Osteocyte (in vitro differentiated cells): ENCODE data around the gene TEDC2. TPM values are rescaled to one million over a fixed set of nuclear protein-coding genes. Genes with fewer than 3 reads are reported as not detected.
A peak's percentile ranks its signal among the peaks of the same experiment; 100 is the strongest.

Experiments used
- DNase-seq: peaks from one replicate; pipeline ENCODE4 v3.0.0; 2021; ENCODE audit warnings: mixed read lengths; ENCODE audit not compliant: unreplicated experiment; ENCODE audit errors: extremely low spot score
- H3K27ac Mint-ChIP-seq: one replicate; pipeline ENCODE4 v1.8.0; 2021; ENCODE audit warnings: mild to moderate bottlenecking, mixed read lengths; ENCODE audit not compliant: unreplicated experiment
- H3K27me3 Mint-ChIP-seq: one replicate; pipeline ENCODE4 v1.8.0; 2021; ENCODE audit warnings: mixed read lengths; ENCODE audit not compliant: unreplicated experiment
- H3K36me3 Mint-ChIP-seq: one replicate; pipeline ENCODE4 v1.8.0; 2021; ENCODE audit warnings: mixed read lengths; ENCODE audit not compliant: unreplicated experiment
- H3K4me1 Mint-ChIP-seq: one replicate; pipeline ENCODE4 v1.8.0; 2021; ENCODE audit warnings: mixed read lengths; ENCODE audit not compliant: unreplicated experiment
- H3K4me3 Mint-ChIP-seq: one replicate; pipeline ENCODE4 v1.8.0; 2021; ENCODE audit warnings: mild to moderate bottlenecking, moderate library complexity, mixed read lengths; ENCODE audit not compliant: unreplicated experiment
- H3K9me3 Mint-ChIP-seq: one replicate; pipeline ENCODE4 v1.8.0; 2021; ENCODE audit warnings: mixed read lengths; ENCODE audit not compliant: unreplicated experiment
- CTCF ChIP-seq: fragments of 200-600 bp; sonication (generic); IDR thresholded peaks from 2 replicates; pipeline ENCODE4 v1.5.0; 2021; ENCODE audit warnings: antibody characterized with exemption, mild to moderate bottlenecking, moderate library complexity
- total RNA-seq: library from RNA; stranded (reverse); gene quantifications from 2 replicates; pipeline ENCODE4 v1.2.1, GENCODE V29; 2021

The TEDC2 gene
- total RNA-seq, 1 donor from 2014 or later: 4.4 TPM

GRCh38 chr16:2469399-2470233 lies 9.7 kb downstream of the TEDC2 start:
- Mint-ChIP-seq H3K4me1 (peaks cover 34% of the 10 kb centered on the region), H3K27ac (peak overlapping the region; percentile 48), H3K27me3 (no peaks in the 10 kb centered on the region), H3K9me3 (no peaks in the 10 kb centered on the region), H3K4me3 (peak overlapping the region; percentile 40), H3K36me3 (no peaks in the 10 kb centered on the region)
- DNase-seq: no peak
- TF ChIP-seq CTCF: no peak

GRCh38 chr16:2470234-2470601 lies 10.3 kb downstream of the TEDC2 start:
- H3K4me3 Mint-ChIP-seq: no peak overlapping the region
- peak overlapping the region; percentile 44 for H3K27ac Mint-ChIP-seq
- no peaks in the 10 kb centered on the region for H3K36me3 Mint-ChIP-seq
- no peaks in the 10 kb centered on the region for H3K27me3 Mint-ChIP-seq
- DNase-seq: no peak
- no peak for TF ChIP-seq CTCF
- peaks cover 34% of the 10 kb centered on the region for H3K4me1 Mint-ChIP-seq
- H3K9me3 Mint-ChIP-seq: no peaks in the 10 kb centered on the region

- no peaks in the 10 kb centered on the region for H3K36me3 Mint-ChIP-seq
- no peak overlapping the region for H3K4me3 Mint-ChIP-seq
- H3K27ac Mint-ChIP-seq: peak overlapping the region; percentile 44
- no peak for DNase-seq
- H3K9me3 Mint-ChIP-seq: no peaks in the 10 kb centered on the region
- no peaks in the 10 kb centered on the region for H3K27me3 Mint-ChIP-seq
- peaks cover 34% of the 10 kb centered on the region for H3K4me1 Mint-ChIP-seq
- no peak for TF ChIP-seq CTCF
Observed at GRCh38 chr16:2470603-2471015, 10.7 kb downstream of the TEDC2 start.

GRCh38 chr16:2471016-2471652 lies 11.2 kb downstream of the TEDC2 start, which contains the start of gene NTN3:
Gene NTN3 (plus strand): TSS chr16:2471297. CDS start chr16:2471702, 405 bp downstream.
- Mint-ChIP-seq H3K4me1 (peaks cover 34% of the 10 kb centered on the region), H3K27me3 (no peaks in the 10 kb centered on the region), H3K4me3 (peak within 1 kb of the TSS; percentile 10), H3K36me3 (no peaks in the 10 kb centered on the region), H3K27ac (peak within 1 kb of the TSS; percentile 44), H3K9me3 (no peaks in the 10 kb centered on the region)
- no peak for DNase-seq
- TF ChIP-seq CTCF: no peak
